Lower lobe of right lung (tissue), 2 donors: Measurements from ENCODE around the gene C4B. TPM values are rescaled to one million over a fixed set of nuclear protein-coding genes. Genes with fewer than 3 reads are reported as not detected.
"Not testable (repeated sequence)": the region's sequence is repeated elsewhere in the genome, so short reads cannot be mapped to it uniquely, and the experiment has no call there.

ENCODE experiments used
- ATAC-seq, 2 donors: fragments of 200-7000 bp; cut with Tn5 transposase; one replicate each; pipeline ENCODE4 v1.9.1; 2020 to 2022; ENCODE audit warnings: mild to moderate bottlenecking in 2 of 2, moderate library complexity in 2 of 2
- DNase-seq: peaks from one replicate; pipeline ENCODE4 v3.0.0-alpha.2; 2020
- H3K27ac ChIP-seq: fragments of 200-600 bp; one replicate; pipeline ENCODE4 v1.8.0; 2022
- H3K27me3 ChIP-seq: fragments of 200-600 bp; one replicate; pipeline ENCODE4 v1.8.0; 2022; ENCODE audit warnings: low read depth
- H3K36me3 ChIP-seq: fragments of 200-600 bp; one replicate; pipeline ENCODE4 v1.8.0; 2022; ENCODE audit warnings: mild to moderate bottlenecking
- H3K4me1 ChIP-seq: fragments of 200-600 bp; one replicate; pipeline ENCODE4 v1.8.0; 2022
- H3K4me3 ChIP-seq: fragments of 200-600 bp; one replicate; pipeline ENCODE4 v1.8.0; 2022; ENCODE audit warnings: mild to moderate bottlenecking
- H3K9me3 ChIP-seq: fragments of 200-600 bp; one replicate; pipeline ENCODE4 v1.8.0; 2022
- CTCF ChIP-seq: fragments of 200-600 bp; IDR thresholded peaks from one replicate; pipeline ENCODE4 v1.8.0; 2022; ENCODE audit warnings: antibody characterized with exemption, mild to moderate bottlenecking
- intact Hi-C: fragments of 100-400 bp; cut with DNase I; formaldehyde crosslinking; loops from one replicate; pipeline ENCODE4 v1.11.0; 2022
- long read RNA-seq: library from polyadenylated mRNA; unstranded; transcript quantifications from one replicate; pipeline ENCODE4 v2.0.0, GENCODE V29; 2021
- total RNA-seq: library from RNA; stranded (reverse); fragmentation: NEBNext Ultra II Directional; extraction: Animal tissue kit (Norgen Biotek cat#: 25700); gene quantifications from one replicate; pipeline ENCODE4 v1.2.1, GENCODE V29; 2021
- donor health status: DM: no; HTN: yes; CAD: no; lungs with severe emphysema.

Gene C4B
- 162 TPM for total RNA-seq
- long read RNA-seq, full-length matches to known transcripts: 14 of 112 reads
- long read RNA-seq, partial matches to known transcripts: 92 of 112 reads
- long read RNA-seq, other reads (novel, unspliced or antisense): 6 of 112 reads

DNA sequence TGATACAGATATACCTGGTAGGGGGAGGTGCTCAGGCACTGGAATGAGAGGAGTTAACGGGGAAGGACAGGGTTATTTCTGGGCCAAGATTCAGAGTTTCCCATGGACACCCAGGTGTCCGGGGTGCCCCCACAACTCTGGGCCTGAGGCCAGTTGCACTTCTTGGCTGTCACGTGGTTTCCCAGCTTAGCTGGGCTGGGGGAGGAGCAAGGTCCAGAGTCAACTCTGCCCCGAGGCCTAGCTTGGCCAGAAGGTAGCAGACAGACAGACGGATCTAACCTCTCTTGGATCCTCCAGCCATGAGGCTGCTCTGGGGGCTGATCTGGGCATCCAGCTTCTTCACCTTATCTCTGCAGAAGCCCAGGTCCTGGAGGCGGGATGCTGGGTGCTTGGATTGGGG is at the start of gene C4B:
TSS of gene C4B (plus strand) at position 249 of the 400 bp plus-strand sequence. CDS start at position 300, 51 bp downstream.
- DNase-seq, H3K4me1 ChIP-seq, H3K27me3 ChIP-seq, H3K9me3 ChIP-seq, intact Hi-C loops, H3K36me3 ChIP-seq, H3K27ac ChIP-seq, H3K4me3 ChIP-seq: not testable (repeated sequence)
- ATAC-seq: peak; percentile 64 to 76

GRCh38 chr6:31965700-31966099 is 48.9 kb upstream of the C4B start:
- no peaks in the 10 kb centered on the region for H3K9me3 ChIP-seq
- TF ChIP-seq CTCF: no peak
- H3K27ac ChIP-seq: no peak overlapping the region
- no peak overlapping the region for H3K4me3 ChIP-seq
- ATAC-seq: no peak
- DNase-seq: no peak
- no peaks in the 10 kb centered on the region for H3K27me3 ChIP-seq
- peaks cover 98% of the 10 kb centered on the region for H3K36me3 ChIP-seq
- intact Hi-C loops: no loop called here
- H3K4me1 ChIP-seq: peaks cover 6% of the 10 kb centered on the region

DNA sequence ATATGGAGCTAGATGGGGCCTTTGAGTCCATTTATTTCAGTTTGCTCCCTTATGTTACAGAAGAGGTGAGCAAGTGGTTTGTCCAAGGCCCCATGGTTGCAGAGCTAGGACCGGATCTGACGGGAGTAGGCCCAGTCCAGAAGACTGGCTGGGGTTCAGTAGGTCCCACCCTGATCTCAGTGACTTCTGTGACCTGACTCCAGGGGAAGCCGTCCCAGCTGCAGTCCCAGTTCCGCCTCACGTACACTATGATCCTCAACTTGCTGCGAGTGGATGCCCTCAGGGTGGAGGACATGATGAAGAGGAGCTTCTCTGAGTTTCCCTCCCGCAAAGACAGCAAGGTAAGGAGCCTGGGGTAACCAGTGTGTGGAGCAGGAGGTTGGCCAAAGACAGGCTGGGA is 48.1 kb upstream of the C4B start:
- Histone ChIP-seq H3K36me3 (peaks cover 93% of the 10 kb centered on the region), H3K9me3 (no peaks in the 10 kb centered on the region), H3K4me3 (no peak overlapping the region), H3K27me3 (no peaks in the 10 kb centered on the region), H3K27ac (no peak overlapping the region), H3K4me1 (peaks cover 14% of the 10 kb centered on the region)
- no peak for ATAC-seq
- intact Hi-C loops: no loop called here
- TF ChIP-seq CTCF: no peak
- no peak for DNase-seq

DNA sequence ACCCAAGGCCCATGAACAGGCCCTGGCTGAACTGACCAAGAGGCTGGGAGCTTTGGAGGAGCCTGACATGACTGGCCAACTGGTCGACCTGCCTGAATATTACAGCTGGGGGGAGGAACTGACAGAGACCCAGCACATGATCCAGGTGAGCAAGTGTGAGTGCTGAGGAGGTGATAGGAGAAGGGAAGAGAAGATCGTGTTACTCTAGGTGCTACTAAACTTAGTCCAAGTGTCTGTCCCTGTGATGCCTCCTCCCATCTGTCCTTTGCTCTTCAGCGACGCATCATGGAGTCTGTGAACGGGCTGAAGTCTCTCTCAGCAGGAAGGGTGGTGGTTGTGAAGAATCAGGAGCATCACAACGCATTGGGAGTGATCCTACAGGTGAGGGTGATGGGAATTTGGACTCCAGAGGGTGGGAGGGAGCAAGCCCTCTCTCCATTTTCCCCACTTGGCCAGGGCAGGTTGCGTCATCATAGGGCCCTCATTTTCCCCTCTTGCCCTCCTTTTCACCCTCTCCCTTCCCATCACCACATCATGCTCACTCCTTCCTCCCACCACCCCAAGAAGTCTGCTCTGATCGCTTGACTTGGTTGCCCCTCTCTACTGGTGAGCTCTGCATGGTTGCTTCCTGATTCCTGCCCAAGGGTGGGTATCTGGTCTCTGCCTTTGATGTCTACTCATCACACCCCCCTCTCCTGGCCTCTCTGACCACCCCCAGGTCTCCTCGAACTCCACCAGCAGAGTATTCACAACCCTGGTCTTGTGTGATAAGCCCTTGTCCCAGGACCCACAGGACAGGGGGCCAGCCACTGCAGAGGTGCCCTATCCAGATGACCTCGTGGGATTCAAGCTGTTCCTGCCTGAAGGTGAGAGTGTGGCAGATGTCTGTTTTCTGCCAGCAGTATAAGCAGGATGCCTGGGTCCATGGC is 47.3 kb upstream of the C4B start:
- Histone ChIP-seq H3K9me3 (no peaks in the 10 kb centered on the region), H3K27ac (no peak overlapping the region), H3K4me1 (peaks cover 14% of the 10 kb centered on the region), H3K36me3 (peaks cover 86% of the 10 kb centered on the region), H3K4me3 (no peak overlapping the region), H3K27me3 (no peaks in the 10 kb centered on the region)
- DNase-seq: no peak
- no peak for TF ChIP-seq CTCF
- intact Hi-C loops: no loop called here
- no peak for ATAC-seq

DNA sequence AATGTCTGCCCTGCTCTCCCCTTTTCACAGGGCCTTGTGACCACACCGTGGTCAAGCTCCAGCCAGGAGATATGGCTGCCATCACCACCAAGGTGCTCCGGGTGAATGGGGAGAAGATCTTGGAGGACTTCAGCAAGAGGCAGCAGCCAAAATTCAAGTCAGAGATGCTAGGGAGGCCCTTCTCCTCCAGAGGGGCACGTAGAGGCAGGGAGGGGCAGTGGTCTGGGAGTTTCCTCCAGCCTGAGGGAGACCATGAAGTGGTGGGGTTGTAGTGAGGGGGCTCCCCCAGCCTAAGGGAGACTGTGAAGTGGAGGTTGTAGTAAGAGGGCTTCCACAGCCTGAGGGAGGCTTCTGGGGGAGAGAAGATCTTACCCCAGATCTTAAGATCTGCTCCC is 46.7 kb upstream of the C4B start:
- Histone ChIP-seq H3K27me3 (no peaks in the 10 kb centered on the region), H3K27ac (no peak overlapping the region), H3K9me3 (no peaks in the 10 kb centered on the region), H3K4me1 (peaks cover 18% of the 10 kb centered on the region), H3K4me3 (no peak overlapping the region), H3K36me3 (peaks cover 79% of the 10 kb centered on the region)
- intact Hi-C loops: no loop called here
- DNase-seq (no peak), ATAC-seq (no peak)
- no peak for TF ChIP-seq CTCF

GRCh38 chr6:31968326-31968725 is 46.3 kb upstream of the C4B start:
- DNase-seq (no peak), ATAC-seq (no peak)
- intact Hi-C loops: no loop called here
- Histone ChIP-seq H3K27ac (no peak overlapping the region), H3K4me3 (no peak overlapping the region), H3K27me3 (no peaks in the 10 kb centered on the region), H3K36me3 (peaks cover 75% of the 10 kb centered on the region), H3K9me3 (no peaks in the 10 kb centered on the region), H3K4me1 (peaks cover 22% of the 10 kb centered on the region)
- TF ChIP-seq CTCF: no peak
